HG03139 (cell line): Measurements from ENCODE around the gene SH3D19.

Experiments used
- ATAC-seq: cut with Tn5 transposase; IDR thresholded peaks from one replicate; pipeline ENCODE4 v1.9.1; 2021; ENCODE audit not compliant: unreplicated experiment

The SH3D19 gene

DNA sequence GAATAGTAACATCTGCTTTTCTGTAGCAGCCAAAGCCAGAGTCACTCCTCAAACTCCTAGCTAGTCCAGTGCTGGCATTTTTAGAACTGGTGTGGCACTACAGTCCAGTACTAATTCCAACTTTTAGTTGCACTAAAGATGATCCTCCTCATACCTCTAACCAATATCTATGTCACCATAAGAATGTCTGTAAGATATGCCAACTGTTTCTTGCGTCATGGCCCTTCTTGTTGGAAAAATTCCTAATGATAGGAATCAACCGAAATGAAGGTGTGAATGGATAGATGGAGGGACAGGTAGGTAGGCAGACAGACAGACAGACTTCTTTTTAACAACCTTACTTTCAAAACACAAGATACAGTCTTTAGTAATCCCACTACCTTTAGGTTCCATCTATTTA, 123.0 kb downstream of the SH3D19 start:
- ATAC-seq, result no peak

DNA sequence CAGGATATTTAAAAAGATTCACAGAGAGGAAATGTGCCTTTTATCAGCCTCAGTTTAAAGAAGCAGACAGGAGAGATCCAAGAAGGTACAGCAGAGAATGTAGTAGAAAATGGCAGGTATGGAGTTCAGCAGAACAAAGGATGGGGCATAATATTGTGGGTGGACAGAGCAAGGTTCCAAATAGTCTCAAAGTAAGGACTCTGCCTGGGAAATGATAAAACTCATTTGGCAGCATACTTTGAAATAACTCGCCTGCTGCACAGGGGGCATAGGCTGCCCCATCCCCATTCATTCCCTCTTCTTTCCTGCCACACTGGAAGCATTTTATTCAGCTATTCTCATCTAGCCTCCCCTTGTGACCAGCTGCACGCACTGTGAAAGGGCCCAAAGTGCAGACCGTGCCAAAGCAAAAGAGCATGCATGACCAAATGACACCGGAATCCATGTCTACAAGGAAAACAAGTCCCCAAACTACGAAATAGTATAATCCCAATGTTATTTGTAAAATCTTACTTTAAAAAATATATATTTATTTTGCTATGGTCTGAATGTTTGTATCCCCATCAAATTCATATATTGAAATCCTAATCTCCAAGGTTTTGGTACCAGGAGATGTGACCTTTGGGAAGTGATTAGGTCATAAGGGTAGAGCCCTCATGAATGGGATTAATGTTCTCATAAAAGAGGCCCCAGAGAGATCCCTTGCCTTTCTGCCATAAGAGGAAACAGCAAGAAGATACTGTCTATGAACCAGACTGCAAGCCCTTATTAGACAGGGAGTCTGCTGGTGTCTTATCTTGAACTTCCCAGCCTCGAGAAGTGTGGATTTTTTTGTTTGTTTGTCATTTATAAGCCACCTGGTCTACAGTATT, 125.8 kb downstream of the SH3D19 start:
- no peak for ATAC-seq

DNA sequence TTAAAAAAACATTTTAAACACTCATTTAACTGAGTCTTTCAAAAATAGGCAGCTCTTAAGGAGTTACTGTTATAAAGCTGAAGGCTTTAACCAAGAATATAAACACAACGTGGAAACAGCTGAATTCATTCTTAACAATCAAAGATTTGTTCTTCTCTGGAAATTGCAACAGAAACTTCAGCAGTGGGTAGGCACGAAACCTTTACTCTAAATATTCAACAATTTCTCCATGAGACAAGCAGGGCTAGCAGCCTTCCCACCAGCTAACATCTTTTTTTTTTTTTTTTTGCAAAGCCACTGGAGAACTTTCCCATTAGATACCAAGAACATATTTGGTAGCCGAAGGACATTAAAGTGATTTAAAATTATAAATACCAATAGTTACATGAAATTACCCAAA, 126.7 kb downstream of the SH3D19 start:
- ATAC-seq, result no peak

DNA sequence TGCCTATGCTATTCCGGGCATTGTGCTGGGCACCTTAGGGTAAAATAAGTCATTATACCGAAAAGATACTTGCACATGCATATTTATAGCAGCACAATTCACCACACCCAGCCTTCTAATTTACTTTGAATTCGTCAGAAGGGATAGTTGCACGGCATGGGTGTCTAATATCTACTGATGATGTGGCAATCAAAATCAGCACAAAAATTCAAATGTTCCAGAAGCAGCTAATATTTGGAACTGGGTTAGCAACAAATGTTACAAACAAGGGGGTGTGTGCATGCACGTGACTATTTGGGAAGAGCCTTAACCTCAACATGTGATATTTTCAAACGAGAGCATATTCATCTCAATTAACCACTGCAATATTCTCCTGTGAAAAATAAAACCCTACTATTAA, 128.2 kb downstream of the SH3D19 start:
- no peak for ATAC-seq

DNA sequence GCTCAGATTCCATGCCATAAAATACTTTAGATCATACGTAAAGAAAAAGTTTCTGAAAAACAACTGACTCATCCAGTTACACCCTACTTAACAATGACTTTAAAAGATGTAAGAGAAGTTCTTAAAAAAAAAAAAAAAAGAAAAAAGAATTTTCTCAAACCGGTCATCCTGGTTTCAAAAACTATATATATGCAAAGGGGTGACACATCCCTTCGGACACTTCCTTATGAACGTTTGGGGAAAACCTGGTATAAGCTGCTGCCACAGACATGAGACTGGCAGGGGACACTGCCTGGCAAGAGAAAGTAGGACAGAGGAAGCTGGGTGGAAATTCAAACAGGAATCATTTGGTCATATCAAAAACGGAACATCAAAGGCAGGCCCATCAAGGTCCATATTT, 129.6 kb downstream of the SH3D19 start:
- ATAC-seq, result no peak

DNA sequence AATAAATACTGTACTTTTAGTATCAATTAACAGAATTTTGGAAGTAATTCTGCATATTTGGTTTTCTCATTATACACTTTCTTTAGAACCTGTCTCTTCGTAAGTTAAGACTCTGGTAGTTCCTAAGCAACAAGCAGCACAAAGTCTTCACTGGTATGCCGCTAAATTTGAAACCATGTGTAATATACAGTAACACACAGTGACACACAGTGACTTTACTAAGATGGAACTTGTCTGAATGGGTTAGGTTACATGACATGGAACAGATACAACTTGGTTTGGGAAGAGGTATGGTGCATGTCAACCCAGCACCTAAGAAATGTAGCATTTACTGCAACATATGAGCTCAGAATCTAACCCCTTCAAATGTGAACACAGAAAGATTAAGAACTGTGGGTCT, 132.0 kb downstream of the SH3D19 start:
- no peak for ATAC-seq

DNA sequence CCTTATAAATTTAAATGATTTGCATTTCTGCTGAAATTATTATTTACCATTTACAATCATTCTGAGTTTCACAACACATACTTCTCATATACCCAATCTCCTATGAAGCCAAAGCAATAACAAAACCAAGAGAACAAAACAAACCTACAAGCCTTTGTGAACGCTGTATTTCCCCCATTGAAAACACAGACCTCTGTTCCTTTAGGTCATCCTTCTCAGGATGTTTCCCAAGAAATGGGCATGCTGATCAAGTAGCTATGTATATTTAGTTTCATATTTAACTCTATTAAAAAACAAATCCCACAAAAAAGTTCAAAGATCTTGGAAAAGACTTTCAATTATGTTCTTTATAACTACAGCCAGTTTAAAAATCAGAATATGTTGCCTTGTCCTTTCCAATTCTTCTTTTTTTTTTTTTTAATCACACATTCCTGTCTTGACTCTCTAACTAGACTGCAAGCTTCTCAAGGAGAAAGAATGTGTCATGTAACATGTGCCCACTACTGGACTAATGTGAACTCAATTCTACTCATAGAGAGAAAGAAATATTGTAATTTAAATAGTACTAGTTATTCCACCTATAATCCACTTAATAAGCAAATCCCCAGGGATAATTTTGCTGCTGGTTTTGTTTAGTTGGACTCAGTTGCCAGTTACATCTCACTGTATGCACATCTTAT, 132.7 kb downstream of the SH3D19 start:
- no peak for ATAC-seq

DNA sequence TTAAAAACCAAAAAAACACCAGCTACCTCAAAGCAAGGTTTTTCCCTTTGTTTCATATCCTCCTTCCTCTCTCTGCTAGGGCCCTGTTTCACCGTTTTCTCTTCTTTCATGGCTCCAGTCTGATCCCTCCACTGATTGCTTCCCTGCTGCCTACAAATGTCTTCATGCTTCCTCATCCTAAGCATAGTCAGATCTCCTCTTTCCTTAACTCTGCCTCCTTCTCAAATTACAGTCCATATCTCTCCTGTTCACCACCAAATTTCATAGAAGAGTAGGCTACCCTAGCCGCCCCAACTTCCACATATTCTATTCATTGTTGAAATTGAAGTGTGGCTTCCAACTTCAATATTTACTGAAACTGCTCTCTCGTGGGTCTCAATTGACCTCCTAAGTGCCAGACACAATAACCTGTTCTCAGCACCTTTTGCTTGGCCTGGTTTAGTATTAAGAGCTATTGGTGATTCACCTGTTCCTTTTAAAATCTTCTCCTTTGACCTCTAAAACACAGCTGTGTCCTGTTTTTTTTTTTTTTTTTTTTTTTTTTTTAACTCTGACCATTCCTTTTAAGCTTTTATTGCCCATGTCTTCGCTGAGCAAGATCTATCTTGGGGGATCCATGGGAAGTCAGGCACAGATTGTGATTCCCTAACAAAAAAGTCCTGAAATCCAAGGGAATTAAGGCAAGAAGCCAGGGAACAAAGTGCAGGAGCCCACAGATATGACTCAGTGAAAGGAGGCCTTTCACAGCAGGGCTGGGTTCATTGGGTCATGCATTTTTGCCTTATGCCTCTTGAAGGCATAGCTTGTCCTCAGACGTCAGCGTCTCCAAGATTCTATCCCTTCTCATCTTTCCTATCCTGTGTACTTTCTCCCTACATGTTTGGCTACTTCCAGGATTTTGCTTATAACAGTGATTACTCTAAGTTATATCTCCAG, 140.6 kb downstream of the SH3D19 start:
- ATAC-seq, result no peak

DNA sequence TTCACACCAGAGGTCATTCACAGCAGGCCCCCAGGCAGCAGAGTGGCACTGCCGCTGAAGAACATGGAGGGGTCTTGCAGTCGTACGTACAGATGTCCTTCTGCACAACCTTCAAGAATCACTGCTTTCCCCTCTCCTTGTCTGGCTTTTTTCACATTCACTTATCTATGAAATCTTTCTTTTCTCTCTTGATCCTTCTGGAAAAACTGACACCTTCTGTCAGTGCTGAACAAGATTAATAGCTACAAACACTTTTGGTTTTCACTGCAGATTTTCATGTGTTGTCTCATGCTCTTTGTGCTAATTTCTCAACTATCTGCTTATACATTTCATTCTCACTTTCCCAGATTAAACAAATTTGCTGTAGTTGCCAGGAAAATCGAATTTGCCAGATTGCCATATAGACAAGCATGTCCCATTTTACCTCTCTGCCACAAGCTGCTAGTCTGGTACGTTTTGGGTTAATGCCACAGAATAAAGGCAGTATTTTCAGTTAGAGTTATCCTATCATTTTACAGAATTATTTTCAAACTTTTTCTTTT, 142.9 kb downstream of the SH3D19 start:
- ATAC-seq, result no peak

DNA sequence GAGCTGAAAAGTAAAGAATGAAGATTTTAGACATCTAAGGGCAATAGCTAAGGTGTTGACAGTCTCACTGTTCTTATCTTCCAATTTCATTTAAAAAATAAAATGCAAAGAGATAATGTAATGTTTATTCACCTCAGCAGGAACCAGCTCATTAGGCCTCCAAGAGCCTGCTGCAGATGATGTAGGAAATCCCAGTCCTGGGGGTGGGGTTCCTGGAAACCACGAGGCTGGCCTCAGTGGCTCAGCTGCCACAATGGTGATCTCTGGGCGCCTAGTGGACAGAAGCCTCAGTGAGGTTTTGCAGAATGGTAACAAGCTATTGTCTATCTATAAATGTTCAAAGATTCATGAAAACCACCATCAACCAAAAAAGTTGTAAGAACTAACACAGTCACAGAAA, 148.7 kb downstream of the SH3D19 start:
- ATAC-seq, result no peak

DNA sequence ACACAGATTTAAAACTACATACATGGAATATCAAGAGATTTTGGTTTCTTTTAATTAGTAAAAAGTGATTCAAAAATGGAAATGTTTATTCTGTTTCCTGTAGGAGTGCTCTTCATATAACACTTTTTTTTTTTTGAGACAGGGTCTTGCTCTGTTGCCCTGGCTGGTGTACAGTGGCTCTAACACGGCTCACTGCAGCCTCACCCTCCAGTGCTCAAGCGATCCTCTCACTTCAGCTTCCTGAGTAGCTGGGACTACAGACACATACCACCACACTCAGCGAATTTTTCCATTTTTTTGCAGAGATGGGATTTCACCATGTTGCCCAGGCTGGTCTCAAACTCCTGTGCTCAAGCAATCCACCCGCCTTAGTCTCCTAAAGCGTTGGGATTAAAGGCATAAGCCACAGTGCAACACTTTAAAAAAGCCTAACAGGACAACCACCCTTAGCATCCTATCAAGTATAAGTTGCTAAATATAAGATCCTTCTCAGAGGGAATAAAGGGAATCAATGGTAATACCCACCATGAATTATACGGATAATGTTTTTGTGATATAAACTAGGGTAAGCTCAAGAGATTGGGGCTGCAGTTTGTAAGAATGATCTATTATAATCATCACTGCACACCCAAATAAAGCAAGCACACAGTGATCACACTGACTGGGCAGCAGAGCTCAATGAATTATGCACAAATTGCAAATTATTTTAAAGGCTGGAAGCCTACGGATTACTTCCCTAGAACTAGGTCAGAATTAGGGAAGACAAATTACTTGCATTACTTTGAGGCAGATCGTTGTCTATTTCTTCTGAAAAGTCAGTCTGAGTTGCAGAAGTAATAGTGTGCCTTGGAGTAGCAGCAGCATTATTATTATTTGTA, 149.4 kb downstream of the SH3D19 start:
- no peak for ATAC-seq

DNA sequence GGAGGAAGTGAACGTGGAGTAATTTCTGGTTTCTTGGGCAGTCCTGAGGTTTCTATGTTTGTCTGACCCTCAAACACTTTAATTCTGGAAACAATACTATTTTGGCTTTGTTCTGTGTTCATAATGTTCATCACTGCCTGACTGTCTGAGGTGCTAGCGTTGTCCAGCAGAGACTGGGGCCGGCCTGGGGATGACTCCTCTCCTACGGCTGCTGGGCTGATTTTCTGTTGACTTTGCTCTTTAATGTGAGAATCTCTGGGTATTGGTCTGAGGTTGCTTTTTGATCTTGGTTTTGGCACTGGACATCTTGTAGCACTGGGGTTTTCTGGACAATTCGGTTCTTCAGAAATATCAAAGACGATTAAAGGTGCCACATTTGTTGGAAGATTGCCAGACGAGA, 150.2 kb downstream of the SH3D19 start:
- no peak for ATAC-seq

DNA sequence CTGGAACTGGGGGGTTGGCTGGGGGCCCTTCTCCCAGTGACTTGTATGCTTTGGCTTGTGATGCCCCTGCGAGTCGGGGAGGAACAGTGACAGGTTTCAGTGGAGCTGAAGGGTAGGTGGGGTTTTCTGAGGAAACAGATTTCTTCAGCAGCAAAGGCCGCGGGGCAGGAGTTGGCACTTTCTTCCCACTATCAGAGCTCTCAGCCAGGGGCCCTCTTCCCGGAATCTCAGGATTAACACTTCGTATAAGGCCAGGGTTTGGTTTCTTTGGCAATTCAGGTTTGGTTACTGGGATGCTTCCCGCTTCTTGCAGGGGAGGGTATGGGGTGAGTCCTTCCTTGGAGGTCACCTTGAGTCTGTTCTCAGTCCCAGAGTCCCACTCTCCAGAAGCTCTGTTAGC, 150.6 kb downstream of the SH3D19 start:
- no peak for ATAC-seq

DNA sequence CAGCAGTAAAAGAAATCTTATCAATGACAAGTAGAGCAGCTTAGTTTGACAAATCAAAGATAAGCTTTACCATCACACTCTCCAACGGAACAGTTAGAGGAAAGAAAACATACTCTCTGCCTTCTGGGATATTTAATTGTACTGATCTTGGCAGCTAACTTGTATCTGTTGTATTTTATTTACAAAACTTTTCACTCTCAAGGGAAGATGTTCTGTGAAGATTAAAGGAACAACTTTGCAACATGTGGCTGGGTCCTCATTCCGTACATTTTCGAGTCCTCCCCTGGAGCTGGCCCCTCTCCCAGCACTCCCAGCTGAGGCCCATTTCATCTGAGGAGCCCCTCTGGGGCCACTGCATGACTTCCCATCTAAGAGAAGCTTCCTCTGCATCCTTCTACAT, 151.5 kb downstream of the SH3D19 start:
- ATAC-seq, result no peak

DNA sequence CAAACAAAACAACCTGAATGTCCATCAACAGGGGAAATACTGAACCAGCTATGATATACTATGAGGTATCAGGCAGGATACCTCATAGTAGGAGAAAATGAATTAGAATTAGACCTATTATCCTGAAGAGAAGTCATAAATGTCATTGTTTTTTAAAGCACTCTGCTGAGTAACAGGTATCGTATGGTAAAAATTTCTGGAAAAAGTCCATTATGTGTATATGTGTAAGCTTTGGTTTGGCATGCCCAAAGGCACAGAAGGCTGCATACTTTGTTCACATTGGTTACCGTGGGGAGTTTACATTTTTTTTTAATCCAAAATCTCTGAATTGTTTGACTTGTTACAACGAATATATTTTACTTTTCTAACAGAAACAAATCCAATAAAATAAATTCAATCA, 155.5 kb downstream of the SH3D19 start:
- ATAC-seq, result no peak

DNA sequence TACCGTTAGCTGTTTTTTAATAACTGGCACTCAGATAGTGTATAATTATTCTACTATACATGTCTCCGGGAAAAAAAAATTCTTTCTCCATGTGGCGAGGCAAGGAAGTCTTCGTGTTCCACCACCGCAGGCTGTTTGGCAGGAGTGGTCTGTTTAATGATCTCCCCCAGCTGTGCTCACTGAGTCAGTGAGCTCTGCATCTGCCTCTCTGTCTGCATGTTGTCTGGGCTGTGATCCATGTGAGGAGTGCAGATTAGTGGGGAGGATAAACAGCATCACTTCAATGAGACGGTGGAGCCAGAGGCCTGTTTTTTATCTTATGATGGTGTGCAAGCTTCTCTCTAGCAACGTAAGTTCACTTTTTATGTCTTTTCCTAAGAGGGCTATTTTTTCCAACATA, 156.2 kb downstream of the SH3D19 start:
- no peak for ATAC-seq

DNA sequence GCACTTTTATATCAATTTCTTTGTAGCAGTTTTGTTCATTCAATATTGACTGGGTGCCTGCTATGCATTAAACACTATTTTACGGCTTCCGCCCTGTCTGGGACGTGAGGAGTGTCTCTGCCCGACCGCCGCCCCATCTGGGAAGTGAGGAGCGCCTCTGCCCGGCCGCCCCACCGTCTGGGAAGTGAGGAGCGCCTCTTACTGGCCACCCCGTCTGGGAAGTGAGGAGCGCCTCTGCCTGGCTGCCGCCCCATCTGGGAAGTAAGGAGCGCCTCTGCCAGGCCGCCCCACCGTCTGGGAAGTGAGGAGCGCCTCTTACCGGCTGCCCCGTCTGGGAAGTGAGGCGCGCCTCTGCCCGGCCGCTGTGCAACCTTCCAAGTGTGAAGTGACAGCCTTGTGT, 157.8 kb downstream of the SH3D19 start:
- ATAC-seq, result no peak

DNA sequence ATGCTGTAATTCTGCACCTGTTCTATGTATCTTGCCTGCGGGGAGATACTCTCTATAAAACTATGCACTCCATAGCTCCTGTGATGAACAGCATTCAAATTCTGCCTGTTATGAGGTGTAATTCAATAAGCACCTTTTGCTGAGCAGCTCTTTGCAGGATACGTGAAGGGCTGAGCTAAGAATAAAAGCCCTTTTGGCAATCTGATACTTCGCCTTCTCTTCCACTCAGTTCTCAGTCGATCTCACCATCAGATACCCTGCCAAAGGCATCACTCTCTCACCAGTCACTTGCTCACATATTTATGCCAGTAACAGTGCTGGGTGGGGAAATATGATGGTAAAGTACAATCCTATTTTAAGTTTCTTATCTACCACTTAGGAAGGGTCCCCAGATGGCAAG, 158.8 kb downstream of the SH3D19 start:
- ATAC-seq, result no peak

DNA sequence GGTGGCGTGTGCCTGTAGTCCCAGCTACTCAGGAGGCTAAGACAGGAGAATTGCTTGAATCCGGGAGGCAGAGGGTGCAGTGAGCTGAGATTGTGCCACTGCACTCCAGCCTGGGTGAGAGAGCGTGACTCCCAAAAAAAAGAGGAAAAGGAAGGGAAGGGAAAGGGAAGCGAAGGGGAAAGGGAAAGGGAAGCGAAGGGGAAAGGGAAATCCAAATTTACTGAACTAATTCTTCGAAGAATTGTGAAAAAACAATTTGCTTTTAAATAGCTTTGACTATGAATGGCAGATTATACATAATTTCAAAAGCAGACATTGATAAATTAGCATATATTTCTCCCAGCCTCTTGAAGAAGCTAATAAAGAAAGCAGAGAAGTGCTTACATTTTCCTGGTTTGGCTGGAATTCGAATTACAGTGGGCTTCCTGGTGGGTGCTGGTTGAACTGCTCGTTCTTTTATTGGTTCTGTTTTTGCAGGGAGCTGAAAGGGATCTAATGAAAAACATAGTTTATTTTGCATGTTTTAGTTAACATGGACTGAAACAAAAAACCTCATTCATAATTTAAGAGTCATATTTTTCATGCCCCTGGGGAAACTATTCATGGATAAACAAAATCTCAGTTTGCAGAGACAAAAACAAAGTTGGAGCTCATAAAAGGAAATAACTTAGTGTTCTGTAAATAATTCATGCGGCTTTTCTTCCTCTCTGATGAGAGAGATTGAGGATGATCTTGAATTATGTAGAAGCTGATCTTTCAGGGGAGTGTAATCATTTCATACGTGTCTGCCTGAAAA, 160.0 kb downstream of the SH3D19 start:
- no peak for ATAC-seq
